Right atrium auricular region (tissue), 2 donors: ENCODE measurements around the gene ATXN1. TPM values are rescaled to one million over a fixed set of nuclear protein-coding genes. Genes with fewer than 3 reads are reported as not detected.

Experiments
- DNase-seq: peaks from one replicate; pipeline ENCODE4 v3.0.0-alpha.2; 2019; ENCODE audit warnings: low spot score
- H3K27ac ChIP-seq, 2 donors: fragments of 200-600 bp; sonication (generic); 1 replicate in 1 of 2; 2 replicates in 1 of 2; pipeline ENCODE4 v1.5.1; 2016 to 2019
- H3K27me3 ChIP-seq, 2 donors: fragments of 200-600 bp; sonication (generic); one replicate each; pipeline versions ENCODE4 v1.5.1 to v1.6.0; 2017 to 2019
- H3K36me3 ChIP-seq: fragments of 200-600 bp; sonication (generic); one replicate; pipeline ENCODE4 v1.5.1; 2016
- H3K4me1 ChIP-seq, 2 donors: fragments of 200-600 bp; sonication (generic); one replicate each; pipeline versions ENCODE4 v1.5.1 to v1.6.0; 2017 to 2019
- H3K4me3 ChIP-seq, 2 donors: fragments of 200-600 bp; sonication (generic); 1 replicate in 1 of 2; 2 replicates in 1 of 2; pipeline ENCODE4 v1.5.1; 2017 to 2019; ENCODE audit warnings: mild to moderate bottlenecking in 1 of 2, moderate library complexity in 1 of 2
- H3K9me3 ChIP-seq, 2 donors: fragments of 200-600 bp; sonication (generic); one replicate each; pipeline ENCODE4 v1.5.1; 2019
- CTCF ChIP-seq, 2 donors: fragments of 200-600 bp; sonication (generic); IDR thresholded peaks; one replicate each; pipeline ENCODE4 v1.5.1; 2019; ENCODE audit warnings: antibody characterized with exemption in 2 of 2
- total RNA-seq, 2 donors: library from RNA; depleted of rRNA; stranded (reverse); fragments of >200 nt; gene quantifications; one replicate each; pipeline ENCODE4 v1.1.0, GENCODE V29; 2016

The ATXN1 gene
- total RNA-seq, 2 donors from 2014 or later = 41.8 to 62.0 TPM

DNA sequence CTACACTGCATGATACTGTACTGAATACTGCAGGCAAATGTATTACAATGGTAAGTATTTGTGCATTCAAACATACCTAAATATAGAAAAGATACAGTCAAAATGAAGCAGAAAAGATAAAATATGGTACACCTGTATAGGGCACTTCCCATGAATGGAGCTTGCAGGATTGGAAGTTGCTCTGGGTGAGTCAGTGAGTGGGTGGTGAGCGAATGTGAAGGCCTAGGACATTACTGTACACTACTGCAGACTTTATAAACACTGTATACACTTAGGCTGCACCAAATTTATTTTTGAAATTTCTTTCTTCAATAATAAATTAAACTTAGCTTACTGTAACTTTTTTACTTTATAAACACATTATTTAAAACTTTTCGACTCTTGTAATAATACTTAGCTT lies 213.1 kb downstream of the ATXN1 start:
- H3K36me3 ChIP-seq = no peaks in the 10 kb centered on the region
- peaks cover 0 to 24% of the 10 kb centered on the region in 2 donors for H3K4me1 ChIP-seq
- no peak for TF ChIP-seq CTCF (IDR thresholded peaks at IDR 0.05)
- no peak overlapping the region for H3K4me3 ChIP-seq
- H3K9me3 ChIP-seq = no peaks in the 10 kb centered on the region
- no peaks in the 10 kb centered on the region for H3K27me3 ChIP-seq
- no peak for DNase-seq
- no peak overlapping the region for H3K27ac ChIP-seq

GRCh38 chr6:16547587-16547986 lies 213.7 kb downstream of the ATXN1 start:
- Histone ChIP-seq H3K27me3 (no peaks in the 10 kb centered on the region), H3K9me3 (no peaks in the 10 kb centered on the region), H3K4me3 (no peak overlapping the region), H3K4me1 (peaks cover 0 to 30% of the 10 kb centered on the region in 2 donors), H3K36me3 (no peaks in the 10 kb centered on the region), H3K27ac (no peak overlapping the region)
- TF ChIP-seq CTCF (IDR thresholded peaks at IDR 0.05) = no peak
- no peak for DNase-seq

- Histone ChIP-seq H3K9me3 (no peaks in the 10 kb centered on the region), H3K4me3 (no peak overlapping the region), H3K36me3 (no peaks in the 10 kb centered on the region), H3K27me3 (no peaks in the 10 kb centered on the region), H3K27ac (no peak overlapping the region), H3K4me1 (peaks cover 0 to 37% of the 10 kb centered on the region in 2 donors)
- no peak for DNase-seq
- TF ChIP-seq CTCF (IDR thresholded peaks at IDR 0.05) = no peak
Measured at GRCh38 chr6:16546861-16547260, 214.4 kb downstream of the ATXN1 start.

DNA sequence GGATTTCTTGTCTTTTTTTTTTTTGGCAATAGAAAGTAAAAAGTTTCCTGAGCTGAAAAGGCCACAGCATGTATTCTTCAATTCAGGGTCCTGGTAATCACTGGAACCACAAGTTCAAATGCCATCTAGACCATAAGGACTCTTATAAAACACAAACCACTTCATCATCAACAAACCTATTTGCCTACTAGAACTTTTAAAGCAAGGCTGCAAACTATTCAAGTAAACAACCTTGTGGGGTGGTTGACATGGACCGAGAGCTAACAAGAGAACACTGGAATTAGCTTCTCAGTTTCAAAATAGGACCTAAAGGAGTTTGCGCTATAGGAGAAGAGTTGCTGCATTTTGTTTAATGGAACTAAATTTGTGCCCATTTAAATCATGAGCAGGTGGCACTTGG lies 215.9 kb downstream of the ATXN1 start:
- Histone ChIP-seq H3K4me3 (no peak overlapping the region), H3K27ac (no peak overlapping the region), H3K4me1 (peaks cover 0 to 47% of the 10 kb centered on the region in 2 donors), H3K36me3 (no peaks in the 10 kb centered on the region), H3K27me3 (no peaks in the 10 kb centered on the region), H3K9me3 (no peaks in the 10 kb centered on the region)
- no peak for DNase-seq
- no peak for TF ChIP-seq CTCF (IDR thresholded peaks at IDR 0.05)

- Histone ChIP-seq H3K27ac (peak overlapping the region; percentile 28 to 73), H3K9me3 (no peaks in the 10 kb centered on the region), H3K4me3 (no peak overlapping the region), H3K36me3 (no peaks in the 10 kb centered on the region), H3K27me3 (no peaks in the 10 kb centered on the region), H3K4me1 (peaks cover 0 to 47% of the 10 kb centered on the region in 2 donors)
- no peak for DNase-seq
- TF ChIP-seq CTCF (IDR thresholded peaks at IDR 0.05) = no peak
Measured at GRCh38 chr6:16544521-16544920, 216.7 kb downstream of the ATXN1 start.

- Histone ChIP-seq H3K9me3 (no peaks in the 10 kb centered on the region), H3K27ac (peak overlapping the region; percentile 28 to 73), H3K4me3 (no peak overlapping the region), H3K27me3 (no peaks in the 10 kb centered on the region), H3K36me3 (no peaks in the 10 kb centered on the region), H3K4me1 (peaks cover 0 to 47% of the 10 kb centered on the region in 2 donors)
- DNase-seq = peak; percentile 77
- TF ChIP-seq CTCF (IDR thresholded peaks at IDR 0.05) = no peak
Measured at GRCh38 chr6:16544006-16544405, 217.3 kb downstream of the ATXN1 start.
